K562 (cell line): ENCODE measurements around the gene DGAT2. TPM values are rescaled to one million over a fixed set of nuclear protein-coding genes. Genes with fewer than 3 reads are reported as not detected.

ENCODE experiments used
- BRF2 ChIP-seq: IDR thresholded peaks from 3 replicates; pipeline ENCODE4 v1.6.1; 2011; ENCODE audit warnings: borderline replicate concordance, mild to moderate bottlenecking; ENCODE audit not compliant: insufficient read length, insufficient read depth
- DMBX1 ChIP-seq: fragments of 250-450 bp; sonication (Bioruptor Pico); IDR thresholded peaks from 2 replicates; pipeline ENCODE4 v1.8.0; 2022; ENCODE audit warnings: inconsistent platforms, mild to moderate bottlenecking, moderate library complexity, borderline replicate concordance
- IFI16 ChIP-seq: fragments of 250-450 bp; sonication (Bioruptor Pico); IDR thresholded peaks from 2 replicates; pipeline ENCODE4 v2.1.2; 2022; ENCODE audit warnings: mild to moderate bottlenecking, inconsistent platforms
- MBD2 ChIP-seq: sonication (generic); IDR thresholded peaks from 2 replicates; pipeline ENCODE4 v1.6.1; 2016; ENCODE audit warnings: low read depth, borderline replicate concordance
- SMAD3 ChIP-seq: fragments of 450-650 bp; formaldehyde crosslinking; conservative IDR thresholded peaks from 2 replicates; pipeline ENCODE4 v1.4.0; 2020; ENCODE audit warnings: mild to moderate bottlenecking
- TAF1 ChIP-seq: IDR thresholded peaks from 2 replicates; pipeline ENCODE4 v1.6.1; 2011; ENCODE audit warnings: mild to moderate bottlenecking, low read length, moderate library complexity; ENCODE audit not compliant: insufficient read depth, control insufficient read depth, severe bottlenecking; ENCODE audit errors: extremely low read depth
- ZNF57 ChIP-seq: fragments of 450-650 bp; formaldehyde crosslinking; IDR thresholded peaks from 2 replicates; pipeline ENCODE4 v1.4.0; 2020; ENCODE audit warnings: mild to moderate bottlenecking, moderate library complexity
- ZSCAN32 ChIP-seq: fragments of 450-650 bp; formaldehyde crosslinking; IDR thresholded peaks from 2 replicates; pipeline ENCODE4 v1.4.0; 2020; ENCODE audit warnings: mild to moderate bottlenecking, moderate library complexity
- polyA plus RNA-seq, 8 experiments: library from polyadenylated mRNA; depleted of rRNA in 4 of 8; stranded (reverse) in 5 of 8; unstranded in 3 of 8; fragments of >200 nt; fragmentation: Nextera tagmentation in 2 of 8; fragmentation: Illumina TruSeq in 1 of 8; extraction: Ambion mirVana in 2 of 8; extraction: Trizol in 1 of 8; gene quantifications; 2 replicates each; pipeline versions ENCODE4 v1.2.1 to v1.2.3, GENCODE V29; 2011 to 2014; ENCODE audit warnings: inconsistent platforms in 1 of 8, missing spikeins in 1 of 8
- total RNA-seq, 7 experiments: library from RNA; depleted of rRNA in 6 of 7; stranded (reverse); fragments of >200 nt in 6 of 7; fragmentation: Illumina TruSeq in 2 of 7; extraction: Trizol in 2 of 7; gene quantifications; 2 replicates each; pipeline versions ENCODE4 v1.2.1 to v1.2.3, GENCODE V29; 2011 to 2021; ENCODE audit warnings: low replicate concordance in 1 of 7
- TF ChIP-seq, protein P1 (sequence below): sonication (generic); formaldehyde crosslinking; IDR thresholded peaks from 2 replicates; pipeline ENCODE4 v1.8.1; 2023; ENCODE audit warnings: mild to moderate bottlenecking, missing genetic modification reagents
- TF ChIP-seq, protein P2 (sequence below): fragments of 250-450 bp; sonication (Bioruptor Pico); IDR thresholded peaks from 2 replicates; pipeline ENCODE4 v1.5.0; 2022; ENCODE audit warnings: mild to moderate bottlenecking

Gene DGAT2
- total and polyA plus RNA-seq, 9 of the 15 experiments (the other 6 are each of a cell fraction or from before 2014, with no cell fraction given), result 0.68 to 2.8 (median 1.8) TPM

GRCh38 chr11:75768112-75768908 is at the start of gene DGAT2 (continued):
- TF ChIP-seq TAF1 (no peak), ZSCAN32 (CRISPR knock-in tag) (no peak), BRF2 (no peak), ZNF57 (no peak), DMBX1 (CRISPR knock-in tag) (0 out of 2 replicates have a peak, but pooled peaks have one; percentile 0), IFI16 (CRISPR knock-in tag) (no peak), SMAD3 (CRISPR knock-in tag) (no peak), MBD2 (peak; percentile 96)
- TF ChIP-seq, protein P1, sequence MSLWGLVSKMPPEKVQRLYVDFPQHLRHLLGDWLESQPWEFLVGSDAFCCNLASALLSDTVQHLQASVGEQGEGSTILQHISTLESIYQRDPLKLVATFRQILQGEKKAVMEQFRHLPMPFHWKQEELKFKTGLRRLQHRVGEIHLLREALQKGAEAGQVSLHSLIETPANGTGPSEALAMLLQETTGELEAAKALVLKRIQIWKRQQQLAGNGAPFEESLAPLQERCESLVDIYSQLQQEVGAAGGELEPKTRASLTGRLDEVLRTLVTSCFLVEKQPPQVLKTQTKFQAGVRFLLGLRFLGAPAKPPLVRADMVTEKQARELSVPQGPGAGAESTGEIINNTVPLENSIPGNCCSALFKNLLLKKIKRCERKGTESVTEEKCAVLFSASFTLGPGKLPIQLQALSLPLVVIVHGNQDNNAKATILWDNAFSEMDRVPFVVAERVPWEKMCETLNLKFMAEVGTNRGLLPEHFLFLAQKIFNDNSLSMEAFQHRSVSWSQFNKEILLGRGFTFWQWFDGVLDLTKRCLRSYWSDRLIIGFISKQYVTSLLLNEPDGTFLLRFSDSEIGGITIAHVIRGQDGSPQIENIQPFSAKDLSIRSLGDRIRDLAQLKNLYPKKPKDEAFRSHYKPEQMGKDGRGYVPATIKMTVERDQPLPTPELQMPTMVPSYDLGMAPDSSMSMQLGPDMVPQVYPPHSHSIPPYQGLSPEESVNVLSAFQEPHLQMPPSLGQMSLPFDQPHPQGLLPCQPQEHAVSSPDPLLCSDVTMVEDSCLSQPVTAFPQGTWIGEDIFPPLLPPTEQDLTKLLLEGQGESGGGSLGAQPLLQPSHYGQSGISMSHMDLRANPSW (CRISPR knock-in tag), result no peak
- TF ChIP-seq, protein P2, sequence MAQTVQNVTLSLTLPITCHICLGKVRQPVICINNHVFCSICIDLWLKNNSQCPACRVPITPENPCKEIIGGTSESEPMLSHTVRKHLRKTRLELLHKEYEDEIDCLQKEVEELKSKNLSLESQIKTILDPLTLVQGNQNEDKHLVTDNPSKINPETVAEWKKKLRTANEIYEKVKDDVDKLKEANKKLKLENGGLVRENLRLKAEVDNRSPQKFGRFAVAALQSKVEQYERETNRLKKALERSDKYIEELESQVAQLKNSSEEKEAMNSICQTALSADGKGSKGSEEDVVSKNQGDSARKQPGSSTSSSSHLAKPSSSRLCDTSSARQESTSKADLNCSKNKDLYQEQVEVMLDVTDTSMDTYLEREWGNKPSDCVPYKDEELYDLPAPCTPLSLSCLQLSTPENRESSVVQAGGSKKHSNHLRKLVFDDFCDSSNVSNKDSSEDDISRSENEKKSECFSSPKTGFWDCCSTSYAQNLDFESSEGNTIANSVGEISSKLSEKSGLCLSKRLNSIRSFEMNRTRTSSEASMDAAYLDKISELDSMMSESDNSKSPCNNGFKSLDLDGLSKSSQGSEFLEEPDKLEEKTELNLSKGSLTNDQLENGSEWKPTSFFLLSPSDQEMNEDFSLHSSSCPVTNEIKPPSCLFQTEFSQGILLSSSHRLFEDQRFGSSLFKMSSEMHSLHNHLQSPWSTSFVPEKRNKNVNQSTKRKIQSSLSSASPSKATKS, result no peak
